Endothelial cell (in vitro differentiated cells): ENCODE measurements around the gene ZNF614. TPM values are rescaled to one million over a fixed set of nuclear protein-coding genes. Genes with fewer than 3 reads are reported as not detected.
"Not testable (repeated sequence)": the region's sequence is repeated elsewhere in the genome, so short reads cannot be mapped to it uniquely, and the experiment has no call there.

ENCODE experiments used
- DNase-seq: peaks from one replicate; pipeline ENCODE4 v3.0.0; 2021; ENCODE audit warnings: low spot score
- H3K27ac Mint-ChIP-seq: one replicate; pipeline ENCODE4 v1.8.0; 2021; ENCODE audit warnings: mixed read lengths, inconsistent platforms; ENCODE audit not compliant: unreplicated experiment
- H3K27me3 Mint-ChIP-seq: one replicate; pipeline ENCODE4 v1.8.0; 2021; ENCODE audit warnings: mild to moderate bottlenecking, moderate library complexity, mixed read lengths, inconsistent platforms; ENCODE audit not compliant: unreplicated experiment
- H3K36me3 Mint-ChIP-seq: one replicate; pipeline ENCODE4 v1.8.0; 2021; ENCODE audit warnings: mild to moderate bottlenecking, low read depth, mixed read lengths, inconsistent platforms; ENCODE audit not compliant: unreplicated experiment
- H3K4me1 Mint-ChIP-seq: one replicate; pipeline ENCODE4 v1.8.0; 2021; ENCODE audit warnings: mild to moderate bottlenecking, mixed read lengths, inconsistent platforms; ENCODE audit not compliant: unreplicated experiment
- H3K4me3 Mint-ChIP-seq: one replicate; pipeline ENCODE4 v1.8.0; 2021; ENCODE audit warnings: mild to moderate bottlenecking, mixed read lengths, inconsistent platforms; ENCODE audit not compliant: unreplicated experiment
- H3K9me3 Mint-ChIP-seq: one replicate; pipeline ENCODE4 v1.8.0; 2021; ENCODE audit warnings: mixed read lengths, inconsistent platforms; ENCODE audit not compliant: unreplicated experiment
- CTCF ChIP-seq: fragments of 200-600 bp; sonication (generic); IDR thresholded peaks from one replicate; pipeline ENCODE4 v1.5.0; 2021; ENCODE audit warnings: antibody characterized with exemption; ENCODE audit not compliant: unreplicated experiment
- total RNA-seq: library from RNA; stranded (reverse); fragmentation: NEBNext Ultra II Directional; extraction: Animal tissue kit (Norgen Biotek cat#: 25700); gene quantifications from one replicate; pipeline ENCODE4 v1.2.1, GENCODE V29; 2021; ENCODE audit not compliant: unreplicated experiment

The ZNF614 gene
- total RNA-seq, 1 donor from 2014 or later = 12.1 TPM

- no peaks in the 10 kb centered on the region for H3K4me1 Mint-ChIP-seq
- peak overlapping the region; percentile 57 for H3K4me3 Mint-ChIP-seq
- H3K9me3 Mint-ChIP-seq = peaks cover 21% of the 10 kb centered on the region
- no peak for TF ChIP-seq CTCF
- no peaks in the 10 kb centered on the region for H3K27me3 Mint-ChIP-seq
- H3K36me3 Mint-ChIP-seq = peaks cover 49% of the 10 kb centered on the region
- no peak for DNase-seq
- no peak overlapping the region for H3K27ac Mint-ChIP-seq
Observed at GRCh38 chr19:51980116-51980736, 48.0 kb downstream of the ZNF614 start.

GRCh38 chr19:51978882-51979281, 49.3 kb downstream of the ZNF614 start:
- Mint-ChIP-seq H3K4me3 (peak overlapping the region; percentile 12), H3K27me3 (no peaks in the 10 kb centered on the region), H3K27ac (no peak overlapping the region), H3K36me3 (peaks cover 58% of the 10 kb centered on the region), H3K4me1 (no peaks in the 10 kb centered on the region), H3K9me3 (peaks cover 28% of the 10 kb centered on the region)
- DNase-seq = no peak
- no peak for TF ChIP-seq CTCF

- no peak for TF ChIP-seq CTCF
- Mint-ChIP-seq H3K27me3 (no peaks in the 10 kb centered on the region), H3K27ac (no peak overlapping the region), H3K9me3 (peaks cover 34% of the 10 kb centered on the region), H3K36me3 (peaks cover 66% of the 10 kb centered on the region), H3K4me3 (no peak overlapping the region), H3K4me1 (no peaks in the 10 kb centered on the region)
- DNase-seq = no peak
Observed at GRCh38 chr19:51977346-51977745, 50.8 kb downstream of the ZNF614 start.

- Mint-ChIP-seq H3K27ac (no peak overlapping the region), H3K36me3 (peaks cover 70% of the 10 kb centered on the region), H3K9me3 (peaks cover 39% of the 10 kb centered on the region), H3K27me3 (no peaks in the 10 kb centered on the region), H3K4me3 (no peak overlapping the region), H3K4me1 (no peaks in the 10 kb centered on the region)
- TF ChIP-seq CTCF = no peak
- DNase-seq = no peak
Observed at GRCh38 chr19:51976852-51977251, 51.3 kb downstream of the ZNF614 start.

- H3K4me1 Mint-ChIP-seq, H3K27me3 Mint-ChIP-seq, H3K27ac Mint-ChIP-seq, H3K4me3 Mint-ChIP-seq, DNase-seq: not testable (repeated sequence)
- Mint-ChIP-seq H3K9me3 (peaks cover 49% of the 10 kb centered on the region), H3K36me3 (peaks cover 75% of the 10 kb centered on the region)
Observed at GRCh38 chr19:51975787-51976186, 52.4 kb downstream of the ZNF614 start.
